HG03103 (cell line): ENCODE measurements around the gene REEP3.
"Not testable (repeated sequence)": the region's sequence is repeated elsewhere in the genome, so short reads cannot be mapped to it uniquely, and the experiment has no call there.

Source experiments
- ATAC-seq: cut with Tn5 transposase; IDR thresholded peaks from one replicate; pipeline ENCODE4 v1.9.1; 2021; ENCODE audit warnings: low read depth; ENCODE audit not compliant: unreplicated experiment

The REEP3 gene, protein sequence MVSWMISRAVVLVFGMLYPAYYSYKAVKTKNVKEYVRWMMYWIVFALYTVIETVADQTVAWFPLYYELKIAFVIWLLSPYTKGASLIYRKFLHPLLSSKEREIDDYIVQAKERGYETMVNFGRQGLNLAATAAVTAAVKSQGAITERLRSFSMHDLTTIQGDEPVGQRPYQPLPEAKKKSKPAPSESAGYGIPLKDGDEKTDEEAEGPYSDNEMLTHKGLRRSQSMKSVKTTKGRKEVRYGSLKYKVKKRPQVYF

DNA sequence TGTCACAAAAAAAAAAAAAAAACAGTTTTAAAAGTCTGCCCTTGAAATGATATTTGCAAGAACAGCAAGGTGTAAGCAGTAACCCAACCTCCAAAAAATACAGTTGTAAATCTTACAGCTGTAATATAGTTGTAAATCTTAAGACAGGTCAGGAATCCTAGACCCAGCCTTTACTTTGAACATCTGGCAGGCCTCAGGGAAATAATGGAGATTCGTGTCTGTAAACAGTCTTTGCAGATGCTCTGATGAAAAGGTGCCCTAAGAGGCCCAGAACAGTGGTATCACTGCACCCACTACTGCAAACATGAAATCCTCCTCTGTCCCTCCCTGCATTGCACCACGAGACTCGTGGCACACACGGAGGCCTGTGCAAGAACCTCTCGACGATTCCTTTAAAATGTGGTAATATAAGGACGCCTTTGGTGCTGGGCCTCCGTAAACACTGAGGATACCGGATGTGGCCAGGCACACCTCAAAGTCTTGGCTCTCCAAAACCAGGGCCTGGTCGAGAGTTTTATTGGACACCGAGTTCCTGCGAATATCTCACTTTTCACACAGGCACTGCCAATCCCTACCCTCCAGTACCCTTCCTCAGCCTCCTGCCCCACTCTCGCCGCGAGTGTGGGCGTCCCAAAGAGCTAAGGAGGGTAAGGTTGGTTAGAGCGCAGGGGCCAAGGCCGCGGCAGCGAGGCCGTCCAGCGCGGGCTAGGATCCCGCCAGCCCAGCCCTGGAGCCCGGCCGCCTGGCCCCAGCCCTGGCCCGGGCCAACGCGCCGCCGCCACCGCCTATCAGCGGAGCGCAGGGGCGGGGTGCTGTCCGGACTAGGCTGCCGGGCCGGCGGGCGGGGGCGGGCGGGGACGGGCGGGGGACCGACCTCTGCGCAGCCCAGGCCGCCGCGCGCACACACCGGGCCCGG, at the start of gene REEP3:
Gene REEP3, plus strand, starts transcription at position 902 of the 916 bp plus-strand sequence. CDS start 145 bp downstream, outside the sequence.
- peak; percentile 53 for ATAC-seq

DNA sequence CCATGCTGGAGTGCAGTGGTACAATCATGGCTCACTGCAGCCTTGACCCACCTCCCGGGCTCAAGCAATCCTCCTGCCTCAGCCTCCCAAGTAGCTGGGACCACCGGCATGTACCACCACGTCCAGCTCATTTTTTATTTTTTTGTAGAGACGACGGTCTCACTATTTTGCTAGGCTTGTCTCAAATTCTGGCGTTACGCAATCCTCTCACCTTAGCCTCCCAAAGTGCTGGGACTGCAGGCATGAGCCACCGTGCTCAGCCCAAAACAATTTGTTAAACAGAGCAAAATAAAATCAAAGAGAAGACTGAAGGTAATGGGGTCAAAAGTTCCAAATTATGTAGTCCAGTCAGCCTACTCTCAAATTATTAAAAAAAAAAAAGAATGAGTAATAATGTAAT, 46.7 kb upstream of the REEP3 start:
- no peak for ATAC-seq

DNA sequence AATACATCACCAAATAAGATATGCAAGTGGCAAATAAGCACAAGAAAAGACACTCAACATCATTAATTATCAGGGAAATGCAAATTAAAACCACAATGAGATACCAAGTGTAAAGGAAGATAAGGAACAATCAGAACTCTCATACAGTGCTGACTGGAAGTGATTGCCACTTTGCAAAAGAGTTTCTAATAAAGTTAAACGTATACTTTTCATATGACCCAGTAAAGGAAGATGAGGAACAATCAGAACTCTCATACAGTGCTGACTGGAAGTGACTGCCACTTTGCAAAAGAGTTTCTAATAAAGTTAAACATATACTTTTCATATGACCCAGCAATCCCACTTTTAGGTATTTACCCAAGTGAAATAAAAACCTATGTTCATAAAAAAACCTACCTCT, 43.3 kb upstream of the REEP3 start:
- no peak for ATAC-seq

DNA sequence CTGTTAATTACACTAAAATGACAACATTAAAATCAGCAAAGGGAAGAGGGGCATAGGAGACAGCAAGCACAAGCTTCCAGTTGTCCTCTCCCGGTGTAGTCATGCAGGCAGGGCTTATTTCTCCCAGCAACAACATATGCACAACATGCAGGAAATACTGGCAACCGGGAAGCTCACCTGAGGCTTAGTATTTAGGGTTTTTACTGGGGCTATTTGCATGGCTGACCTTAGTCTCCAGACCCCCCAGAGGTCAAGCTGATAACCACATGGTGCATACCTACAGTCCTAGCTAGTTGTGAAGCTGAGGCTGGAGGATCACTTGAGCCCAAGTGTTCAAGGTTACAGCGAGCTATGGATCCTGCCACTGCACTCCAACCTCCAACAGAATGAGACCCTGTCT, 42.6 kb upstream of the REEP3 start:
- ATAC-seq: no peak

DNA sequence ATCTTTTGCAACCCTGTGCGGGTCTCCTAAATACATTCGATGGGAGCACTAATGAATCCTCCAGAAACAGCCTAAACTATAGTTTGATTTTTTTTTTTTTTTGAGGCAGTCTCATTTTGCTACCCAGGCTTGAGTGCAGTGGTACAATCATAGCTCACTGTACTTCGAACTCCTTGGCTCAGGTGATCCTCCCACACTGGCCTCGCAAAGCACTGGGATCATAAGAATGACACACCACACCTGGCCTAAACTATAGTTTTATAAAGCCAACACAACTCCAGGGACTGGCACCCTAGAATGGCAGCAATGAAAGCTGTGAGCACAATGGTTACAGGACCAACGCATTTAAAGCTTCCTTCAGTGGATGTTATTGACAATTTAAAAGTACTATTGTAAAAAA, 41.0 kb upstream of the REEP3 start:
- no peak for ATAC-seq

DNA sequence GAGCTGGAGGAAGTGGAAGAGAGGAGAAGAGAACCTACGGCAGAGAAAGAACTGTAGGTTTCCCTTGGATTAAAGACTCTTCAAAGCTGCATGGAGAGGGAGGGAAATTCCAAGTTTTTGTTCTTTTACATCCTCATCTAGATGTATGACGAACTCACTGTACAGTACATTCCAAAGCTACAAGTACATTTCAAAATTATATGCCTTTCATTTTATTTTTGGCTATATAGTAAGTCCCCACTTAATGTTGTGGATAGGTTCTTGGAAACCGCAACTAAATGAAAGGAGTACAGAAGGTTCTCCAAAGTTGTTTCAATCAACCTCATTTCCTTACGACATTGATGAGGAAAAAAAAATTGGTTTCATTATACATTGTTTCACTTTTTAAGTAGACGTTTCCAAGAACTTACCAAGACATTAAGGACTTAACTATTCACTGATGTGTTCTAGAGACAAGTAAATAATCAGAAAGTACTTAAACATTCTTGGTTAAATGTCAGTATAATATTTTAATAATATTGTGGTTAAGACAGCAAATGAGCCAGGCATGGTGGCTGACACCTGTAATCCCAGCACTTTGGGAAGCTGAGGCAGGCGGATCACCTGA, 39.3 kb upstream of the REEP3 start:
- ATAC-seq: no peak

DNA sequence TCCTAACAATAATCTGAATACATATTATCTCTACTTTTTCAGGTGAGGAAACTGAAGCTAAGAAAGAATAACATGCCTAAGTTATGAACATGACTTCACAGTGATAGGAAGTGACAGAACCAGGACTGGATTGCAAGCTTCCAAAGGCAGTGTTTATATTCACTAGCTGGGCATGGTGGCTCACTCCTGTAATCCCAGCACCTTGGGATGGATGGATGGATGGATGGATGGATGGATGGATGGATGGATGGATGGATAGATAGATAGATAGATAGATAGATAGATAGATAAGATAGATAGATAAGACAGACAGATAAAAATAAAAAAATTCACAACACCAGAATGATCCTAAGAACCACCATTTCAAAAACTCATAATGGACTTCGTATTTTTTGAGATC, 37.2 kb upstream of the REEP3 start:
- ATAC-seq: no peak

DNA sequence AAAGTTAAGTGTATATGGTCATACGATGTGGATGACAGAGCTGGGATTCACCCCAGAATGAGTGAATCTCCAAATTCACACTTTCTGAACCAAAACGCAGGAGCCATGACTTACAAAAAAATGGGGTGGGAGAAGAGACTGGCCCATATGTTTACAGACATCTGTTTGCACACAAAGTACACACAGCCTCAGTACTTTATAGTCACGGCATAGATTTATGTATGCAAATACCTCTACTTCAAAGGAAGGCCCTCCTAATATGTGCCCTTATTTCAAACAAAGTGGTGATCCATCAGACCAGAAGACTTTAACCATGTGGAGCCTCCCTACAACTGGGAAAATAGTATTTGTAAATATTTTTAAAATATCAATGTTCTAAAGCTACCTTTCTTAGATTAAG, 33.2 kb upstream of the REEP3 start:
- ATAC-seq: no peak

DNA sequence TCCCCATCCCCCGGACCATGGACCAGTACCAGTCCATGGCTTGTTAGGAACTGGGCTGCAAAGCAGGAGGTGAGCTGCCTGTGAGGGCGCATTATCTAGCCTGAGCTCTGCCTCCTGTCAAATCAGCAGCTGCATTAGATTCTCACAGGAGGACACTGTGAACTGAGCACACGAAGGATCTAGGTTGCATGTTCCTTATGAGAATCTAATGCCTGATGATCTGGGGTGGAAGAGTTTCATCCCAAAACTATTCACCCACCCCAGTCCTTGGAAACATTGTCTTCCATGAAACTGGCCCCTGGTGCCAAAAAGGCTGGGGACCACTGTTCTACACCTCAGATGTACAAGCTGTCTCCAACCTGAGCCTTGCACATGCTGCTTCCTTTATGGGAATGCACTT, 31.4 kb upstream of the REEP3 start:
- ATAC-seq: no peak

DNA sequence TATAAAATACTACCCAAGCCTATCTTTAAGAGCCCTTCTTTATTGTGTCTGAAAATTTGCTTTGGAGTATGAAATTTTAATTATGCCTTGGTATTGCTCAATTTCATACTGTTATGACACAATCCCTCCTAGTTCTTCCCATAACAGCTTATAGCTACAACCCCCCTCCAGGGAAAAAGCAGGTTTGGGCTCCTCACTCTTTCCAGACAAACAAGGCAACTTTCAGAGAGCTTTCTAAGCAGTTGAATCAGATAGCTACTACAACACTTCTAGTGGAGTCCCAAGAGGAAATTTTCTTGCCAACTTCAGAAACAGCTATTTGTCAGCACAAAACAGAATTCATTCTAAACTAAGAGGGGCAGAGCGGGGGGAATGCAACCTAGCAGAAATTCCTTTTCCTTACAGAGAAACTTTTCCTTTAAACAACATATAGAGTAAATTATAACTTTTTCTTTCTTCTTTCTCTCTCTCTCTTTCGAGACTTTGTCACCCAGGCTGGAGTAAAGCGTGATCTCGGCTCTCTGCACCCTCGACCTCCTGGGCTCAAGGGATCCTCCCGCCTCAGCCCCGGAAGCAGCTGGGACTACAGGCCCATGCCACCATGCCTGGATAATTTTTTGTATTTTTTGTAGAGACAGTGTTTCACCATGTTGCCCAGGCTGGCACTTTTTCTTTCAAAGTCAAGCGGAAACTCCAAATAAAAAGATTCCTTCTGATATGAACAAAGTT, 29.4 kb upstream of the REEP3 start:
- ATAC-seq: no peak

DNA sequence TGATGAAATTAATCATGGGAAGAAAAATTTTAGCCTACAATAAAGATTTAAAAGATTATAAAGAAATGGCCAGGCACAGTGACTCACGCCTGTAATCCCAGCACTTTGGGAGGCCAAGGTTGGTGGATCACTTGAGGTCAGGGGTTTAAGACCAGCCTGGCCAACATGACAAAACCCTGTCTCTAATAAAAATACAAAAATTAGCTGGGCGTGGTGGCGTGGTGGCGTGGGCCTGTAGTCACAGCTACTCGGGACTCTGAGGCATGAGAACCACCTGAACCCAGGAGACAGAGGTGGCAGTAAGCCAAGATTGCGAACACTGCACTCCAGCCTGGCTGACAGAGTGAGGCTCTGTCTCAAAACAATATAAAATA, 28.9 kb upstream of the REEP3 start:
- ATAC-seq: not testable (repeated sequence)

DNA sequence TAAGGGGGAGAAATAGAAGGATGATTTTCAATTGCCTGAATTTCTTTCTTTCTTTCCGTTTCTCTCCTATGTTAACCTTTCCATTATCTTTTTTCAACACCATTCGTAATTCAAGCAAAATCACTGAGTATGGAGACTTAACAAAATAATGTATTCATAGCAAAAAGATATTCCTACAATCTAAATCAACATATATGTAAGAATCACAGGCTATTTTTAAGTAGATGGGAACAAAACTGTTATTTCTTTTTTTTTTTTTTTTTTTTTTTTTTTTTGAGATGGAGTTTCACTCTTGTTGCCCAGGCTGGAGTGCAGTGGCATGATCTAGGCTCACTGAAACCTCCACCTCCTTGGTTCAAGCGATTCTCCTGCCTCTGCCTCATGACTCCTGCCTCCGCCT, 28.2 kb upstream of the REEP3 start:
- ATAC-seq: no peak

DNA sequence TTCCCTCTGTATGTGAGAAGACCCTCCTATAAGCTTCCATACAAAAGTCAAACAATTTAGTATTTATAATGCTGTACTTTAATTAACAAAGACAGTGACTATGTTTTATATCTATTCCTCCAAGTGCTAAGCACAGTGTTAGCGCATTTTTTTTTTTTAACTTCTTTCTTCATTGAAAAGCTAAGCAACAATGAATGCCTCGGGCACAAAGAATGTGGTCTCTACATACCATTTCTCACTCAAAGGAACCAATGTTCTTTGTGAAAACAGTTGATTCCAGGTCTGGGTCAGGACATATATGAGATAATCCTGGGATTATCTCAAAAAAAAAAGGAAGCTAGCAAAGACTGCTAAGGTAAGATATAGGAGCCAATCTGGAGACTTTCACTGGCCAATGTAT, 26.2 kb upstream of the REEP3 start:
- ATAC-seq: no peak

DNA sequence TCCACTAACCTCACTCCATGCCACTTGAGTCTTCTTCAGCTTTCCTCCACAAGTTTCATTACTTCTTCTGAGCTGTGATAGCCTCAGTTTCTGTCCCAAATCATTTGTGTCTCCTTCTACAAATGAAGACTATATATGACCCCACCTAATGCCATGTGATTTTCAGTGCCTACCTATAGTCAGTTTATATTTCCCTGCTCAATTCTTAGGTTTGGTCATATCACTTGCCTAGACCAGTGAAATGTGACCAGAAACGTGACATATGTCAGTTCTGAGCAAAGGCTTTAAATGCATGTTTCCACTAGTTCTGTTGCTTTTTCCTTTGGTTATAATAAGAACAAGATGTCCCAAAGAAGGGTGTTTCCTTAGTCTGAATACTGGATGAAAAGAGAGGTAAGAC, 24.6 kb upstream of the REEP3 start:
- ATAC-seq: no peak

DNA sequence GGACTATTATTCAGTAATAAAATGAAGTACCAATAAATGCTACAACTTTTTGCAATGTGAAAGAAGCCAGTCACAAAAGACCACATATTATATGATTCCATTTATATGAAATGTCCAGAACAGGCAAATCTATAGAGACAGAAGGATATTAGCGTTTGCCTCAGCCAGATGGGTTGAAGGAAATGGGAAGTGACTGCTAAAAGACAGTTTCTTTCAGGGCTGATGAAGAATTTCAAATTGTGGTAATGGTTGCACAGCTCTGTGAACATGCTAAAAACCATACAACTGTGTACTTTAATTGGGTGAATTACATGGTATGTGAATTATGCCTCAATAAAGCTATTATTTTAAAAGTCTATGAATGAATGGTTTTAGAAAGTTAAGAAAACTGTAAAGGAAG, 23.9 kb upstream of the REEP3 start:
- no peak for ATAC-seq

DNA sequence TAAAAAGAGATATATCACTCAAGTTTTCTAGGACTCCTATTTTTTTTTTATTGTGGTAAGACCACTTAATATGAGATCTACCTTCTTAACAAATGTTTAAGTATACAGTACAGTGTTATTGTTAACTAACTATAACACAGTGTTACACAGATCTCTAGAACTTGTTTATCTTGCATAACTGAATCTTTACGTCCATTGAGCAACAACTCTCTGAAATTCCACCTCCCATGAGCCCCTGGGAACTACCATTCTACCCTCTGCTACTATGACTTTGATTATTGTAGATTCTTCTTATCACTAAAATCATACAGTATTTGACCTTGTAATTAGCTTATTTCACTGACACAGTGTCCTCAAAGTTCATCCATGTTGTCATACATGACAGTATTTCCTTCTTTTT, 22.5 kb upstream of the REEP3 start:
- no peak for ATAC-seq

DNA sequence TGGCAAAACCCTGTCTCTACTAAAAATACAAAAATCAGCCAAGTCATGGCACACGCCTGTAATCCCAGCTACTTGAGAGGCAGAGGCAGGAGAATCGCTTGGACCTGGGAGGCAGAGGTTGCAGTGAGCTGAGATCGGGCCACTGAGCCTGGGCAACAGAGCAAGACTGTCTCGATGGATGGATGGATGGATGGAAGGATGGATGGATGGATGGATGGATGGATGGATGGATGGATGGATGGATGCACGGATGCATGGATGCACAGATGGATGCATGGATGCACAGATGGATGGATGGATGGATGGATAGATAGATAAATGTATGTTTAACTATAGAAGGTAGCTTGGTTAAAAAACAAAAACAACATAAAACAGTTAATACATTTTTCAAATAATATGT, 20.6 kb upstream of the REEP3 start:
- ATAC-seq: not testable (repeated sequence)

DNA sequence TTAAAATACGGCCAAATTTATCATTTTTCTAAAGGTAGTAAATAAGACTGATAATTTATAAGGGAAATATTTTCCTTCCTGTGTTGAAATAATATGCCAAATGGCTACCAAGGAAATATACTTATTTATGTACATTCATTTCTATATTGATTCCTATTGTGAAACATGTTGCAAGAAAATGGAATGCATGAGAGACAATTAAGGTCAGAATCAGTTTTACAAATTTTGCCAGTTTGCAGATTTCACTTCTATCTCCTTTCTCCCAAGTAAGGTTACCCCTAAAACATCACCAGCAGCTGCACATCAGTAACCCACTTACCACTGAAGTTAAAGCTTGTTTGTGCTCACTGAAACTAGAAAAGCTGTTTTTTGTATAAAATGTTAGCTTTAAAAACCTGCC, 19.2 kb upstream of the REEP3 start:
- no peak for ATAC-seq

DNA sequence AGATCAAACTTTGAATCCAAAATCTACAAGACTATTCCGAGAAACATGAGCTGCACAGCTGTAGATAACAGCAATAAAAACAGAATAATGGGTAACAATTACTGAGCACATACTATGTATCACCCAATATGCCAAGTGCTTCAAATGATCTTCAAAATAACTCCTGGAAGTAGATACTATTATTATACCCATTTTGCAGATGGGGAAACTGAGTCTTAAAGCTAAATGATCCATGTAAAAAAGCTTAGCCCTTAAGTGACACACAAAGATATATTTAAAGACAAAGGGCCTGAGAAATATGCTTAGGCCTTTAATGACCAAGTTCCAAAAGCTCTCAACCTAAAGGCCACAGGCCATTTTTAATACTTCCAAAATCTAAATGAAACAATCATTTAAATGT, 18.4 kb upstream of the REEP3 start:
- no peak for ATAC-seq

DNA sequence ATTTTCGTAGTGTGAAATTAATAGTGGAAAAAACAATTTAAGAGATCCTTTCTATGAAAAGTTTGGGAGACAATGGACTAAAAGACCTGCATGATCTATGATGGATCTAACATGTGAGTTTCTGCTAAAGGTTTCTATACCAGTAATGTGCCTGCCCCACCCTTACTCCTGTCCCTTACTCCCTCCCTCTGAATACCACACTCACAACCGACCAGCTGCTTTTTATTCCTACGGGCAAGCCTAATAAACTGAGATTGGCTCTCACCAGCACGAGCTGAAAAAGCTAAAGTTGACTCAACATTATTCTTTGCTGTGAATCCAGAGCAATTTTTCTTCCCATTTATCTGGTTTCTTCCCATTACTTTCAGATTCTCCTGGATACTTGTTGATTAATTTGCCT, 17.8 kb upstream of the REEP3 start:
- ATAC-seq: no peak
